ENCODE data around the gene TFCP2L1. TPM values are rescaled to one million over a fixed set of nuclear protein-coding genes. Genes with fewer than 3 reads are reported as not detected.

TFCP2L1 gene
- total RNA-seq, 1 experiment from 2014 or later, result 29.8 TPM

DNA sequence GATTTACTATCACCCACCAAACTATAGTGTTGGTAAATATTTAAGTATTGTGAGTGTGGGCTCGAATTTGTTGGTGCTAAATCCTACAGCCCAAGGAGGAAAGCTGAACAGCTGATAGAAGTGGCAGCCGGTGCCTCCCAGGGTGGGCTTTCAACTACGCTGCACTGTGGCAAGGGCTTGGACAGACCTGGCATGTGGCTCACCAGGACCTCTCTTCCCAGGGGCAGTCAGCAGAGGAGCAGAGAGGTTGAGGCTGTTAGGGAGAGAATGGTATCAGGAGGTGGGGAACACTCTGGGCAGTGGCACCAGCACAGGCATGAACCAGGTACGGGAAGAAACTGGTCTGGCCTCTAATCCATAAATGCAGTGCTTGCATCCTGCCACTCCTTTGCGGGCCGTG is 44.6 kb downstream of the TFCP2L1 start:
- no TSS peak for BruUV-seq (replicated peaks)
- Mint-ChIP-seq H3K27ac (ENCODE audit: unreplicated experiment) (no peak overlapping the region), H3K36me3 (ENCODE audit: insufficient read depth, unreplicated experiment) (peaks cover 21% of the 10 kb centered on the region), H3K4me1 (ENCODE audit: low read depth, unreplicated experiment) (no peaks in the 10 kb centered on the region), H3K4me3 (ENCODE audit: low read depth, unreplicated experiment) (no peak overlapping the region), H3K27me3 (ENCODE audit: unreplicated experiment) (no peaks in the 10 kb centered on the region), H3K9me3 (ENCODE audit: low read depth, unreplicated experiment) (no peaks in the 10 kb centered on the region)
- no peak for DNase-seq
- intact Hi-C loops (cut with micrococcal nuclease; ENCODE audit: unreplicated experiment), result no loop called here
- CTCF ChIA-PET, result interaction anchor here (0.6 kb wide), 1 partner anchor 114 kb away, joined by 3 read pairs; no protein-coding TSS in a partner anchor
- TF ChIP-seq, protein P1, sequence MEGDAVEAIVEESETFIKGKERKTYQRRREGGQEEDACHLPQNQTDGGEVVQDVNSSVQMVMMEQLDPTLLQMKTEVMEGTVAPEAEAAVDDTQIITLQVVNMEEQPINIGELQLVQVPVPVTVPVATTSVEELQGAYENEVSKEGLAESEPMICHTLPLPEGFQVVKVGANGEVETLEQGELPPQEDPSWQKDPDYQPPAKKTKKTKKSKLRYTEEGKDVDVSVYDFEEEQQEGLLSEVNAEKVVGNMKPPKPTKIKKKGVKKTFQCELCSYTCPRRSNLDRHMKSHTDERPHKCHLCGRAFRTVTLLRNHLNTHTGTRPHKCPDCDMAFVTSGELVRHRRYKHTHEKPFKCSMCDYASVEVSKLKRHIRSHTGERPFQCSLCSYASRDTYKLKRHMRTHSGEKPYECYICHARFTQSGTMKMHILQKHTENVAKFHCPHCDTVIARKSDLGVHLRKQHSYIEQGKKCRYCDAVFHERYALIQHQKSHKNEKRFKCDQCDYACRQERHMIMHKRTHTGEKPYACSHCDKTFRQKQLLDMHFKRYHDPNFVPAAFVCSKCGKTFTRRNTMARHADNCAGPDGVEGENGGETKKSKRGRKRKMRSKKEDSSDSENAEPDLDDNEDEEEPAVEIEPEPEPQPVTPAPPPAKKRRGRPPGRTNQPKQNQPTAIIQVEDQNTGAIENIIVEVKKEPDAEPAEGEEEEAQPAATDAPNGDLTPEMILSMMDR (IDR thresholded peaks at IDR 0.05; ENCODE audit: unreplicated experiment), result no peak

DNA sequence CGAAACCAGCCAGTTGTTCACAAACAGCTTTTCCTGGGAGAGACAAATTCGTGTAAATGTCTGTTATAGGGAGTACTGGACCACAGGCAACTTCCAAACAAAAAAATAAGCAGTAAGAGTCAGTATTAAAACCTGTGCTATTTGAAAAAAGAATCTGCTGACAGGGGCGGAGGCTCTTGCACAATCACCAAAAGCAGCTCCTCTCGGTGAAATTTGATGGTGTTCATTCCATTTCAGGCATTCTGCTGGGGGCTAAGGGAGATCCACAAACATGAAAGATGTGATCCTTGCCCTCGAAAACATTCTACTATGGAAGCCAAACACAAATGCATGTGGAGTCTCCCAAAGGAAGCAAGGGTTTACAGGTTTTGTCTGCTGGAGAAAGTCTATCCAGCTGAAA is 45.0 kb downstream of the TFCP2L1 start:
- intact Hi-C loops (cut with micrococcal nuclease; ENCODE audit: unreplicated experiment), result no loop called here
- Mint-ChIP-seq H3K9me3 (ENCODE audit: low read depth, unreplicated experiment) (no peaks in the 10 kb centered on the region), H3K4me1 (ENCODE audit: low read depth, unreplicated experiment) (no peaks in the 10 kb centered on the region), H3K27ac (ENCODE audit: unreplicated experiment) (no peak overlapping the region), H3K27me3 (ENCODE audit: unreplicated experiment) (no peaks in the 10 kb centered on the region), H3K36me3 (ENCODE audit: insufficient read depth, unreplicated experiment) (peaks cover 21% of the 10 kb centered on the region), H3K4me3 (ENCODE audit: low read depth, unreplicated experiment) (no peak overlapping the region)
- CTCF ChIA-PET, result interaction anchor here (0.6 kb wide), 1 partner anchor 114 kb away, joined by 3 read pairs; no protein-coding TSS in a partner anchor
- TF ChIP-seq, protein P1 (IDR thresholded peaks at IDR 0.05; ENCODE audit: unreplicated experiment), result no peak
- no peak for DNase-seq
- no TSS peak for BruUV-seq (replicated peaks)

DNA sequence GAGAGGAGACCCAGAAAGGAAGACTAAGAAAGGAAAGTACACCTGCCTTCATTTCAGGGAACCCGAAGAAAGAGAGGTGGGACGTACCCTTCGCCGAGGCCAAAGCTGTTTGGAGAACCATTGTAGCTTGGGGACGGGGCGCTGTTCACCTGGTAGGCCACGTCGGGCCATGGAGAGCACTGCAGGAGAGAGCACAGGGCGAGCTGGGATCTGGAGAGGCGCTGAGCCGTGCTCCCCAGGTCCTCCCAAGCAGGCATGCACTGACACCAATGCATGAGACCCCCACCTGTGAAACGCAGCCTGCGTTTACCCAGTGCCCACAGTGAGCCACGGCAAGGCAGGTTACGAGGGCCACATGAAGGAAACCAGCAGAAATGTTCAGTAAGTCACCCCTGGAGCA is 45.5 kb downstream of the TFCP2L1 start:
- intact Hi-C loops (cut with micrococcal nuclease; ENCODE audit: unreplicated experiment), result no loop called here

DNA sequence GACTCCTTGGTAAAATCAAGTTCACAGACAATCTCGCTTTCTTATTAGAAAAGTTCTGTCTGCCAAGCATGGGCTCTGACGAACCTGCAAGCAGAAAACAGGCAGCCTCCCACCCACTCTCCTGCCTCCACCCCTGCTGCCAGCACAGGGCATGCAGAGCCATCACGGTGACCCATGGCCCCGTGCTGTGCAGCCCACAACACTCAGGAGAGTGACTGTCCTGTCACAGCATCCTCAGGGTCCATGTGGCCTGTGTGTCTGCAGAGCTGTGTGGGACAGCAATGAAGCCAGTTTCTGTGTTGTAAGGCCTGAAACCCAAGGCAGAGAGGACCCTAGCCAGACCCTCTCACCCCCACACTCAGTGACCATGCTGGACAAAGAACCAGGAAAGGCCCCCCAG is 46.2 kb downstream of the TFCP2L1 start:
- peaks cover 11% of the 10 kb centered on the region for H3K36me3 Mint-ChIP-seq (ENCODE audit: insufficient read depth, unreplicated experiment)
- CTCF ChIA-PET, result no interaction called here
- H3K27me3 Mint-ChIP-seq (ENCODE audit: unreplicated experiment), result no peaks in the 10 kb centered on the region
- H3K9me3 Mint-ChIP-seq (ENCODE audit: low read depth, unreplicated experiment), result no peaks in the 10 kb centered on the region
- TF ChIP-seq, protein P1 (IDR thresholded peaks at IDR 0.05; ENCODE audit: unreplicated experiment), result no peak
- no peak overlapping the region for H3K27ac Mint-ChIP-seq (ENCODE audit: unreplicated experiment)
- no peaks in the 10 kb centered on the region for H3K4me1 Mint-ChIP-seq (ENCODE audit: low read depth, unreplicated experiment)
- H3K4me3 Mint-ChIP-seq (ENCODE audit: low read depth, unreplicated experiment), result no peak overlapping the region
- DNase-seq, result no peak
- intact Hi-C loops (cut with micrococcal nuclease; ENCODE audit: unreplicated experiment), result no loop called here
- no TSS peak for BruUV-seq (replicated peaks)

More for the DNA sequence above, 45.5 kb downstream of the TFCP2L1 start:
- no peak for DNase-seq
- Mint-ChIP-seq H3K36me3 (ENCODE audit: insufficient read depth, unreplicated experiment) (peaks cover 17% of the 10 kb centered on the region), H3K9me3 (ENCODE audit: low read depth, unreplicated experiment) (no peaks in the 10 kb centered on the region), H3K27ac (ENCODE audit: unreplicated experiment) (no peak overlapping the region), H3K27me3 (ENCODE audit: unreplicated experiment) (no peaks in the 10 kb centered on the region), H3K4me1 (ENCODE audit: low read depth, unreplicated experiment) (no peaks in the 10 kb centered on the region), H3K4me3 (ENCODE audit: low read depth, unreplicated experiment) (no peak overlapping the region)
- BruUV-seq (replicated peaks), result no TSS peak
- CTCF ChIA-PET, result interaction anchor here (0.6 kb wide), 1 partner anchor 115 kb away, joined by 3 read pairs; no protein-coding TSS in a partner anchor
- TF ChIP-seq, protein P1 (IDR thresholded peaks at IDR 0.05; ENCODE audit: unreplicated experiment), result no peak

Measured in Calu3 (cell line).